IMR-90 (cell line): ENCODE data around the gene CLIC2. TPM values are rescaled to one million over a fixed set of nuclear protein-coding genes. Genes with fewer than 3 reads are reported as not detected.

Experiments
- ATAC-seq: fragments of 200-7000 bp; cut with Tn5 transposase; 2 replicates; pipeline ENCODE4 v1.9.1; 2020; ENCODE audit warnings: low read depth, mild to moderate bottlenecking, moderate library complexity
- BruUV-seq: library from RNA; stranded (reverse); fragments of 400-500 nt; replicated peaks from 2 replicates; lab custom pipeline; 2021; lab: Mats Ljungman, UMichigan
- CTCF ChIA-PET: fragments of 300-600 bp; formaldehyde crosslinking; extraction: SDS; loops from one replicate; lab custom pipeline; 2021; ENCODE audit warnings: antibody characterized with exemption; lab: Yijun Ruan, JAX
- POLR2A ChIA-PET: fragments of 300-600 bp; sonication (Branson Sonifier 250); formaldehyde crosslinking; loops from one replicate; lab custom pipeline; 2022; ENCODE audit warnings: antibody characterized with exemption; ENCODE audit not compliant: unreplicated experiment; lab: Charles Lee
- DNase-seq: peaks from one replicate; pipeline ENCODE4 v3.0.0; 2013
- H2AFZ ChIP-seq: replicated peaks from 2 replicates; pipeline ENCODE3; 2013; ENCODE audit warnings: low read length, mild to moderate bottlenecking; ENCODE audit not compliant: poor library complexity
- H2AK5ac ChIP-seq: 2 replicates; pipeline ENCODE4 v1.6.1; 2013; ENCODE audit warnings: low read depth, low read length, inconsistent platforms
- H2AK9ac ChIP-seq: replicated peaks from 2 replicates; pipeline ENCODE3; 2013; ENCODE audit warnings: mild to moderate bottlenecking, low read depth, low read length, moderate library complexity; ENCODE audit not compliant: poor library complexity
- H2BK120ac ChIP-seq: 2 replicates; pipeline ENCODE4 v1.6.1; 2013; ENCODE audit warnings: low read depth, low read length, inconsistent platforms
- H2BK15ac ChIP-seq: 3 replicates; pipeline ENCODE4 v1.6.1; 2013; ENCODE audit warnings: low read depth, low read length, inconsistent platforms
- H2BK20ac ChIP-seq: 2 replicates; pipeline ENCODE4 v1.6.1; 2013; ENCODE audit warnings: low read depth, mild to moderate bottlenecking, inconsistent platforms, low read length, moderate library complexity
- H2BK5ac ChIP-seq: 2 replicates; pipeline ENCODE4 v1.6.1; 2013; ENCODE audit warnings: mild to moderate bottlenecking, low read depth, low read length, inconsistent platforms; ENCODE audit not compliant: poor library complexity, severe bottlenecking
- H3K14ac ChIP-seq: replicated peaks from 2 replicates; pipeline ENCODE4 v1.6.1; 2013; ENCODE audit warnings: low read depth, low read length, inconsistent platforms
- H3K18ac ChIP-seq: 2 replicates; pipeline ENCODE4 v1.6.1; 2013; ENCODE audit warnings: low read depth, low read length, control low read depth
- H3K23ac ChIP-seq: 2 replicates; pipeline ENCODE4 v1.6.1; 2013; ENCODE audit warnings: low read depth, low read length, inconsistent platforms
- H3K27ac ChIP-seq: 2 replicates; pipeline ENCODE4 v1.5.1; 2013; ENCODE audit warnings: mild to moderate bottlenecking, control low read depth, low read length; ENCODE audit not compliant: insufficient read depth
- H3K27me3 ChIP-seq: 2 replicates; pipeline ENCODE4 v1.6.1; 2013; ENCODE audit warnings: low read length; ENCODE audit not compliant: control insufficient read depth, insufficient read depth
- H3K36me3 ChIP-seq: 2 replicates; pipeline ENCODE4 v1.6.1; 2013; ENCODE audit warnings: low read length, mixed read lengths; ENCODE audit not compliant: control insufficient read depth, insufficient read depth
- H3K4ac ChIP-seq: 2 replicates; pipeline ENCODE4 v1.6.1; 2013; ENCODE audit warnings: low read depth, low read length, inconsistent platforms
- H3K4me1 ChIP-seq: 2 replicates; pipeline ENCODE4 v1.6.1; 2013; ENCODE audit warnings: low read length, mixed read lengths; ENCODE audit not compliant: control insufficient read depth, insufficient read depth
- H3K4me2 ChIP-seq: 2 replicates; pipeline ENCODE4 v1.6.1; 2013; ENCODE audit warnings: low read depth, mild to moderate bottlenecking, control low read depth, low read length, moderate library complexity
- H3K4me3 ChIP-seq: 2 replicates; pipeline ENCODE4 v1.5.1; 2013; ENCODE audit warnings: low read depth, mild to moderate bottlenecking, control low read depth, low read length, moderate library complexity; ENCODE audit not compliant: insufficient read depth
- H3K56ac ChIP-seq: 2 replicates; pipeline ENCODE4 v1.6.1; 2013; ENCODE audit warnings: low read length, inconsistent platforms; ENCODE audit not compliant: insufficient read depth; ENCODE audit errors: extremely low read depth
- H3K79me1 ChIP-seq, 2 experiments: 2 replicates each; pipeline ENCODE4 v1.6.1; 2013; ENCODE audit warnings: low read length in 2 of 2, inconsistent platforms in 1 of 2, low read depth in 1 of 2
- H3K9ac ChIP-seq: 2 replicates; pipeline ENCODE4 v1.6.1; 2013; ENCODE audit warnings: low read depth, low read length, control low read depth
- H3K9me1 ChIP-seq: 2 replicates; pipeline ENCODE4 v1.6.1; 2013; ENCODE audit warnings: low read length, inconsistent platforms; ENCODE audit not compliant: insufficient read depth
- H3K9me3 ChIP-seq: 2 replicates; pipeline ENCODE4 v1.6.1; 2013; ENCODE audit warnings: low read length; ENCODE audit not compliant: control insufficient read depth, insufficient read depth
- H4K20me1 ChIP-seq: 2 replicates; pipeline ENCODE4 v1.6.1; 2013; ENCODE audit warnings: low read length, inconsistent platforms; ENCODE audit not compliant: insufficient read depth
- H4K5ac ChIP-seq: 2 replicates; pipeline ENCODE4 v1.6.1; 2013; ENCODE audit warnings: mild to moderate bottlenecking, low read depth, low read length, control low read depth
- H4K8ac ChIP-seq, 2 experiments: 2 replicates each; pipeline ENCODE4 v1.6.1; 2013; ENCODE audit warnings: low read depth in 2 of 2, low read length in 2 of 2, control low read depth in 1 of 2, inconsistent platforms in 1 of 2
- H4K91ac ChIP-seq: 2 replicates; pipeline ENCODE4 v1.6.1; 2013; ENCODE audit warnings: low read depth, low read length, inconsistent platforms; ENCODE audit not compliant: insufficient read depth
- CEBPB ChIP-seq: IDR thresholded peaks from 2 replicates; pipeline ENCODE4 v1.6.1; 2012; ENCODE audit warnings: low read depth, low read length, improper control_type of control experiment
- CHD1 ChIP-seq: IDR thresholded peaks from 2 replicates; pipeline ENCODE4 v1.6.1; 2012; ENCODE audit warnings: low read depth, low read length, improper control_type of control experiment
- CTCF ChIP-seq: conservative IDR thresholded peaks from 2 replicates; pipeline ENCODE4 v1.5.1; 2012; ENCODE audit warnings: mild to moderate bottlenecking, low read depth, low read length, improper control_type of control experiment
- ELK1 ChIP-seq: fragments of 150-350 bp; IDR thresholded peaks from 2 replicates; pipeline ENCODE4 v1.6.1; 2016; ENCODE audit warnings: low read depth, mild to moderate bottlenecking, low read length, moderate library complexity, borderline replicate concordance
- FOS ChIP-seq: fragments of 150-350 bp; IDR thresholded peaks from 2 replicates; pipeline ENCODE4 v1.6.1; 2016; ENCODE audit warnings: low read depth, low read length
- MAZ ChIP-seq: IDR thresholded peaks from 2 replicates; pipeline ENCODE4 v1.6.1; 2012; ENCODE audit warnings: low read depth, mild to moderate bottlenecking, low read length, improper control_type of control experiment, moderate library complexity, borderline replicate concordance
- MXI1 ChIP-seq: IDR thresholded peaks from 2 replicates; pipeline ENCODE4 v1.6.1; 2012; ENCODE audit warnings: low read depth, mild to moderate bottlenecking, low read length, moderate library complexity, borderline replicate concordance
- NFE2L2 ChIP-seq: fragments of 150-350 bp; IDR thresholded peaks from 2 replicates; pipeline ENCODE4 v1.6.1; 2016; ENCODE audit warnings: low read depth, mild to moderate bottlenecking, low read length
- POLR2A ChIP-seq: IDR thresholded peaks from 2 replicates; pipeline ENCODE4 v1.6.1; 2012; ENCODE audit warnings: mild to moderate bottlenecking, low read depth, low read length
- RCOR1 ChIP-seq: IDR thresholded peaks from 2 replicates; pipeline ENCODE4 v1.6.1; 2012; ENCODE audit warnings: mild to moderate bottlenecking, low read length, improper control_type of control experiment; ENCODE audit not compliant: insufficient replicate concordance
- dilution Hi-C: fragments of 300-500 bp; cut with HindIII; formaldehyde crosslinking; loops from one replicate; pipeline ENCODE4 v1.14.3; 2018; ENCODE audit warnings: low sequenced_read_pairs; ENCODE audit not compliant: unreplicated experiment
- in situ Hi-C: fragments of 300-500 bp; cut with MboI; formaldehyde crosslinking; loops from 3 replicates; pipeline ENCODE4 v1.14.3; 2019; ENCODE audit warnings: low sequenced_read_pairs, inconsistent platforms, mixed read lengths
- intact Hi-C: fragments of 100-400 bp; cut with micrococcal nuclease; formaldehyde crosslinking; loops from 2 replicates; pipeline ENCODE4 v1.10.0; 2022
- polyA plus RNA-seq, 3 experiments: library from polyadenylated mRNA; depleted of rRNA; stranded (reverse); fragments of >200 nt; gene quantifications; 2 replicates each; pipeline ENCODE4 v1.2.3, GENCODE V29; 2012; ENCODE audit warnings: low replicate concordance in 1 of 3
- total RNA-seq: library from RNA; depleted of rRNA; stranded (reverse); fragments of >200 nt; gene quantifications from 2 replicates; pipeline ENCODE4 v1.2.3, GENCODE V29; 2012

CLIC2 gene
- total and polyA plus RNA-seq, 2 of the 4 experiments (the other 2 are of a cell fraction) = 0.07 to 0.18 TPM

DNA sequence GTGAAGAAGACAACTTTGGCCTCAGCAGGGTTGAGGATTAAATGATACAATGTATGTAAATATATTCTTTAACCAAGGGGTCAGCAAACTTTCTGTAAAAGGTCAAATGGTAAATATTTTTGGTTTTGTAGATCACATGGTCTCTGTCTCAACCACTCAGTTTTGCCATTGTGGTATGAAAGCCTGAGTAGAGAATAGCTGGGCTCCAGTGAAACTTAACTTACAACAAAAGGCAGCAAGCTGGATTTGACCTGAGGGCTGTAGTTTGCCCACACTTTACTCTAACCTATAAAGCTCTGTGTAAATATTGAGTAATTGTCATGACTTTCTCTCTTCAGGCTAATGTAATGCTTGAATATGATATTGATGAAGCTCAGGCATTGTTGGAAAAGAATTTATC, 98.5 kb downstream of the CLIC2 start:
- POLR2A ChIA-PET = no interaction called here

More for the DNA sequence above, 98.5 kb downstream of the CLIC2 start:
- no peak overlapping the region for H3K4me2 ChIP-seq
- H3K14ac ChIP-seq = no peak overlapping the region
- no peaks in the 10 kb centered on the region for H3K9me3 ChIP-seq
- intact Hi-C loops = no loop called here
- no peak for DNase-seq
- no peak overlapping the region for H4K91ac ChIP-seq
- no peaks in the 10 kb centered on the region; the same call in 1 of the 2 replicates for H4K20me1 ChIP-seq
- H3K4me3 ChIP-seq = no peak overlapping the region
- no peak overlapping the region for H2BK20ac ChIP-seq
- no peak overlapping the region for H3K27ac ChIP-seq
- no peak overlapping the region for H3K23ac ChIP-seq
- H3K36me3 ChIP-seq = peaks cover 6% of the 10 kb centered on the region
- H3K27me3 ChIP-seq = no peaks in the 10 kb centered on the region
- no peak overlapping the region for H3K9ac ChIP-seq
- in situ Hi-C loops = no loop called here
- H3K79me1 ChIP-seq = no peaks in the 10 kb centered on the region; a peak in 2 of 4 replicates
- H3K18ac ChIP-seq = no peak overlapping the region
- no peak overlapping the region for H3K56ac ChIP-seq
- no peak overlapping the region for H2AFZ ChIP-seq
- CTCF ChIA-PET = interaction anchor here (0.6 kb wide), 1 partner anchor 9 kb away, joined by 4 read pairs; no protein-coding TSS in a partner anchor
- no peak overlapping the region for H2AK9ac ChIP-seq
- no peak for ATAC-seq
- no peak overlapping the region for H4K5ac ChIP-seq
- H2AK5ac ChIP-seq = no peak overlapping the region
- H3K4ac ChIP-seq = no peak overlapping the region
- dilution Hi-C loops = no loop called here
- H3K9me1 ChIP-seq = no peaks in the 10 kb centered on the region
- no peak overlapping the region for H2BK120ac ChIP-seq
- BruUV-seq = no TSS peak
- H3K4me1 ChIP-seq = no peaks in the 10 kb centered on the region
- no peak overlapping the region for H4K8ac ChIP-seq
- H2BK15ac ChIP-seq = no peak overlapping the region
- no peak overlapping the region for H2BK5ac ChIP-seq
- TF ChIP-seq RCOR1 (no peak), MAZ (no peak), CHD1 (no peak), NFE2L2 (no peak), CTCF (no peak), ELK1 (no peak), FOS (no peak), POLR2A (no peak), CEBPB (no peak), MXI1 (no peak)
